ENCODE data around the gene ACAA1.

GRCh38 chr3:38114875-38115644, 21.9 kb downstream of the ACAA1 start:
- TF ChIP-seq, protein P1, sequence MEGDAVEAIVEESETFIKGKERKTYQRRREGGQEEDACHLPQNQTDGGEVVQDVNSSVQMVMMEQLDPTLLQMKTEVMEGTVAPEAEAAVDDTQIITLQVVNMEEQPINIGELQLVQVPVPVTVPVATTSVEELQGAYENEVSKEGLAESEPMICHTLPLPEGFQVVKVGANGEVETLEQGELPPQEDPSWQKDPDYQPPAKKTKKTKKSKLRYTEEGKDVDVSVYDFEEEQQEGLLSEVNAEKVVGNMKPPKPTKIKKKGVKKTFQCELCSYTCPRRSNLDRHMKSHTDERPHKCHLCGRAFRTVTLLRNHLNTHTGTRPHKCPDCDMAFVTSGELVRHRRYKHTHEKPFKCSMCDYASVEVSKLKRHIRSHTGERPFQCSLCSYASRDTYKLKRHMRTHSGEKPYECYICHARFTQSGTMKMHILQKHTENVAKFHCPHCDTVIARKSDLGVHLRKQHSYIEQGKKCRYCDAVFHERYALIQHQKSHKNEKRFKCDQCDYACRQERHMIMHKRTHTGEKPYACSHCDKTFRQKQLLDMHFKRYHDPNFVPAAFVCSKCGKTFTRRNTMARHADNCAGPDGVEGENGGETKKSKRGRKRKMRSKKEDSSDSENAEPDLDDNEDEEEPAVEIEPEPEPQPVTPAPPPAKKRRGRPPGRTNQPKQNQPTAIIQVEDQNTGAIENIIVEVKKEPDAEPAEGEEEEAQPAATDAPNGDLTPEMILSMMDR (conservative IDR thresholded peaks at IDR 0.05) = no peak
- no peak for TF ChIP-seq ZFX (IDR thresholded peaks at IDR 0.05)

All from C4-2B (cell line).